Measurements from ENCODE around the gene LGMN.

GRCh38 chr14:92709340-92710000 is 39.0 kb downstream of the LGMN start:
- TF ChIP-seq CTCF (IDR thresholded peaks at IDR 0.05) (no peak), POLR2A (IDR thresholded peaks at IDR 0.05) (no peak)
